Heart right ventricle (tissue), 16 donors: ENCODE measurements around the gene CLPSL1. TPM values are rescaled to one million over a fixed set of nuclear protein-coding genes. Genes with fewer than 3 reads are reported as not detected.
A peak's percentile ranks its signal among the peaks of the same experiment; 100 is the strongest.

Experiments
- ATAC-seq, 8 donors: fragments of 200-7000 bp; cut with Tn5 transposase; one replicate each; pipeline ENCODE4 v1.9.1; 2020; ENCODE audit warnings: mild to moderate bottlenecking in 8 of 8, moderate library complexity in 8 of 8, moderate number of reproducible peaks in 1 of 8
- DNase-seq, 2 donors: peaks; one replicate each; pipeline ENCODE4 v3.0.0-alpha.2; 2020
- H3K27ac ChIP-seq, 10 donors: fragments of 200-600 bp; sonication (generic) in 2 of 10; one replicate each; pipeline versions ENCODE4 v1.5.0 to v1.8.0; 2020 to 2022; ENCODE audit warnings: mild to moderate bottlenecking in 3 of 10
- H3K27me3 ChIP-seq, 7 donors: fragments of 200-600 bp; one replicate each; pipeline ENCODE4 v1.8.0; 2021 to 2022; ENCODE audit warnings: mild to moderate bottlenecking in 2 of 7
- H3K36me3 ChIP-seq, 9 donors: fragments of 200-600 bp; sonication (generic) in 1 of 9; one replicate each; pipeline versions ENCODE4 v1.5.0 to v1.8.0; 2020 to 2022; ENCODE audit warnings: mild to moderate bottlenecking in 2 of 9
- H3K4me1 ChIP-seq, 9 donors: fragments of 200-600 bp; sonication (generic) in 1 of 9; one replicate each; pipeline versions ENCODE4 v1.5.0 to v1.8.0; 2020 to 2022; ENCODE audit warnings: mild to moderate bottlenecking in 4 of 9
- H3K4me3 ChIP-seq, 10 donors: fragments of 200-600 bp; sonication (generic) in 2 of 10; one replicate each; pipeline versions ENCODE4 v1.5.0 to v1.8.0; 2020 to 2022; ENCODE audit warnings: mild to moderate bottlenecking in 7 of 10, moderate library complexity in 2 of 10
- H3K9me3 ChIP-seq, 11 donors: fragments of 200-600 bp in 10 of 11; sonication (generic) in 2 of 11; one replicate each; pipeline versions ENCODE4 v1.5.0 to v1.8.0; 2013 to 2022; ENCODE audit warnings: mild to moderate bottlenecking in 2 of 11, control low read depth in 1 of 11, moderate library complexity in 1 of 11
- WGBS, 2 donors: extraction: QIAGEN DNeasy Blood & Tissue Kit; methylation state at CpG; one replicate each; pipeline ENCODE4 v1.1.7; 2013; ENCODE audit warnings: inconsistent platforms in 1 of 2; 5-methylcytosine and 5-hydroxymethylcytosine counted together
- intact Hi-C, 10 donors: fragments of 100-400 bp; cut with DNase I; formaldehyde crosslinking; loops; one replicate each; pipeline versions ENCODE4 v1.11.1 to v1.14.2; 2022
- polyA plus RNA-seq, 2 donors: library from polyadenylated mRNA; stranded (reverse); fragments of 200-250 nt; gene quantifications; one replicate each; pipeline ENCODE4 v1.2.3, GENCODE V29; 2013
- total RNA-seq, 10 donors: library from RNA; stranded (reverse); fragmentation: NEBNext Ultra II Directional in 3 of 10; extraction: Animal tissue kit (Norgen Biotek cat#: 25700) in 3 of 10; gene quantifications; one replicate each; pipeline versions ENCODE4 v1.2.1 to v1.2.4, GENCODE V29; 2021 to 2023
- TF ChIP-seq, protein P1 (sequence below), 9 donors: fragments of 200-600 bp; sonication (generic) in 2 of 9; IDR thresholded peaks; one replicate each; pipeline versions ENCODE4 v1.5.0 to v1.8.0; 2021 to 2022; ENCODE audit warnings: antibody characterized with exemption in 9 of 9, mild to moderate bottlenecking in 5 of 9, moderate library complexity in 1 of 9
- donor health status: Arrhythmogenic right ventricular cardiomyopathy.
- donor health status: ischemic (EF 13 %, LVEDD 7.1; RV severe dilation, severe dysfunction).
- donor health status: healthy with polysubstance abuse.
- donor health status: DM: no; HTN: yes; CAD: no.
- donor health status: DM: no; HTN: no; CAD: no.
- donor health status: ischemic (EF 25% LVEDD 6.9; RV normal size, moderate dysfunction).
- donor health status: ischemic (EF 25% LVEDD 5.7; RV mildly dilated, moderate dysfunction).
- donor health status: healthy.
- donor health status: DM: yes; HTN: yes; CAD: no.
- donor health status: Ischemic cardiomyopathy.
- donor health status: ischemic (EF 35%, LVEDD 5.7; RV mildly dilated, moderate dysfunction).
- donor health status: nonischemic (EF 11% LVEDD 7.7; RV severe dilation, severe dysfunction).
- donor health status: DM: yes; HTN: yes; CAD: no.
- donor health status: PGD.
- donor health status: ischemic (EF 29% LVEDD 5.4; RV normal size, mild dysfunction).
- donor health status: nonischemic (EF 23%, LVEDD 6.1; RV moderate dilation, normal function).

CLPSL1 gene
- total and polyA plus RNA-seq, 12 donors: not detected

DNA sequence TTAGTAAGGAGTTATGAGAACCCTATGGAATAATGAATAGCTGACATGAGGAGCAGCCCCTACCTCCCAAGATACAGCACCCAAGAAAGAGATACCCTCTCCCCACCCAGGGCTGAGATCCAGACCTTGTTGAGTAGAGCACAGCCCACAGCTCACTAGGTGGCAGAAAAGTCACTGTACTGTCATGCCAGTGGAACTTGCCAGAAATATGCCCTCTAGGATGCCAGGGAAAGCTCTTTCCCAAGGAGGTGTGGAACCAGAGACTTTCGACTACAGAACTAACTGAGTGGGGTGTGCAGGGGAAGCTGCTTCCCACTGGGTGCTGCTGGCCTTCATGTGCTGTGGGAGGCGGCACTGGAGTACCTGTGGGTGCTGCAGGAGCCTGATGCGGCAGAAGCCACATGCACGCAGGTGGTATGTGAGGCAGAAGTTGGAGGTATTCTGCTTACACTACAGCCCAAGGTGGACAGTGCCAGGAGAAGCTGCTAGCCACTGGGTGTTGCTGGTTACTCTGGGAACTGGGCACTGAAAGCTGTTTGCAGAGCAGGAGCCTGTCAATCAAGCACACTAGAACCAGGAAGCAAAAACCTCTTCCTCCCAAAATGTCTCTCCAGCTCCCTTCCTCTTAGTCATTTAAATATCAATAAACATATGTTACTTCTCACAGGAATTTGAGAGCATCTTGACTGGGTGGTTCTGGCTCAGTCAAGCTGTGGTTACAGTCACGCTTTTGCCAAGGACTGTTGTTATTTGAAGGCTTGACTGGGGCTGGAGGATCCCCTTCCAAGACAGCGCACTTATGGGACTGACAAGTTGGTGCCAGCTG, 26.2 kb upstream of the CLPSL1 start:
- no peak for DNase-seq
- intact Hi-C loops: loop anchor here in 3 of 10 donors (5.0 to 10.0 kb wide), 3 partner anchors 232 to 343 kb away; no protein-coding TSS in a partner anchor
- peak in 4 of 8 donors; percentile 52 to 77 (median 68) for ATAC-seq
- Histone ChIP-seq H3K9me3 (no peaks in the 10 kb centered on the region), H3K4me1 (no peaks in the 10 kb centered on the region), H3K27me3 (peaks cover 0 to 15% (median 0%) of the 10 kb centered on the region in 7 donors), H3K4me3 (no peak overlapping the region), H3K27ac (no peak overlapping the region), H3K36me3 (no peaks in the 10 kb centered on the region)
- TF ChIP-seq, protein P1, sequence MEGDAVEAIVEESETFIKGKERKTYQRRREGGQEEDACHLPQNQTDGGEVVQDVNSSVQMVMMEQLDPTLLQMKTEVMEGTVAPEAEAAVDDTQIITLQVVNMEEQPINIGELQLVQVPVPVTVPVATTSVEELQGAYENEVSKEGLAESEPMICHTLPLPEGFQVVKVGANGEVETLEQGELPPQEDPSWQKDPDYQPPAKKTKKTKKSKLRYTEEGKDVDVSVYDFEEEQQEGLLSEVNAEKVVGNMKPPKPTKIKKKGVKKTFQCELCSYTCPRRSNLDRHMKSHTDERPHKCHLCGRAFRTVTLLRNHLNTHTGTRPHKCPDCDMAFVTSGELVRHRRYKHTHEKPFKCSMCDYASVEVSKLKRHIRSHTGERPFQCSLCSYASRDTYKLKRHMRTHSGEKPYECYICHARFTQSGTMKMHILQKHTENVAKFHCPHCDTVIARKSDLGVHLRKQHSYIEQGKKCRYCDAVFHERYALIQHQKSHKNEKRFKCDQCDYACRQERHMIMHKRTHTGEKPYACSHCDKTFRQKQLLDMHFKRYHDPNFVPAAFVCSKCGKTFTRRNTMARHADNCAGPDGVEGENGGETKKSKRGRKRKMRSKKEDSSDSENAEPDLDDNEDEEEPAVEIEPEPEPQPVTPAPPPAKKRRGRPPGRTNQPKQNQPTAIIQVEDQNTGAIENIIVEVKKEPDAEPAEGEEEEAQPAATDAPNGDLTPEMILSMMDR (IDR thresholded peaks at IDR 0.05): peak in 2 of 9 donors; percentile 21 to 27
- WGBS, 2 donors: 80 to 85% methylated on average over 6 of the region's 6 CpGs

DNA sequence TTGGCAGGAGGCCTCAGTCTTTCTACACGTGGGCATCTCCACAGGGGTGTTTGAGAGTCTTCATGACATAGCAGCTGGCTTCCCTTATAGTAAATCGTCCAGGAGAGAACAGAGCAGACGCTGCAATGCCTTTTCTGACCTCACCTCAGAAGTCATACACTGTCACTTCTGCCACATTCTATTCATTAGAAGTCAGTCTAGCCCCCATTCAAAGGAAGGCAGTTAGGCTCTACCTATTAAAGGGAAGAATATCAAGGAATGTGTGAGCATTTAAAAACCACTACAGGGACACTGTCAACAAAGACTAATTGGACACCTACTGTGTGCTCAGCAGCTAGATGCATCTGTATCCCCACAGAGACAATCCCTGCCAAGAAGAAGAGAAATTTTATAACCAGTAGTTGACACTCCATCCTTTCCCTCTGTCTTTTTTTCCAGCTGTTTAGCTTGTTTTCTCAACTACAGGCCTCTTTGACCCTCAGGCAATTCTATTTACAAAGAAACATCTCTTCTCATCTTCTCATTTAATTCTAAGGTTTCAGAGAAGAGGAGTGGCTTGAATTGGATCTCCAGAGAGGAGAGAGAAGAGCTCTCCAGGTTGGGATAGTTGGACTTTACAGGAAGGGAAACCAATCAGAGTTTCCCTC, 25.4 kb upstream of the CLPSL1 start:
- Histone ChIP-seq H3K9me3 (no peaks in the 10 kb centered on the region), H3K36me3 (no peaks in the 10 kb centered on the region), H3K4me1 (no peaks in the 10 kb centered on the region), H3K27ac (no peak overlapping the region), H3K4me3 (no peak overlapping the region), H3K27me3 (peaks cover 0 to 22% (median 6%) of the 10 kb centered on the region in 7 donors)
- no peak for ATAC-seq
- no peak for DNase-seq
- intact Hi-C loops: loop anchor here in 2 of 10 donors (5.0 to 10.0 kb wide), 2 partner anchors 233 to 339 kb away; no protein-coding TSS in a partner anchor
- TF ChIP-seq, protein P1 (IDR thresholded peaks at IDR 0.05): no peak
- 25 to 43% methylated on average over 3 of the region's 3 CpGs for WGBS, 2 donors

DNA sequence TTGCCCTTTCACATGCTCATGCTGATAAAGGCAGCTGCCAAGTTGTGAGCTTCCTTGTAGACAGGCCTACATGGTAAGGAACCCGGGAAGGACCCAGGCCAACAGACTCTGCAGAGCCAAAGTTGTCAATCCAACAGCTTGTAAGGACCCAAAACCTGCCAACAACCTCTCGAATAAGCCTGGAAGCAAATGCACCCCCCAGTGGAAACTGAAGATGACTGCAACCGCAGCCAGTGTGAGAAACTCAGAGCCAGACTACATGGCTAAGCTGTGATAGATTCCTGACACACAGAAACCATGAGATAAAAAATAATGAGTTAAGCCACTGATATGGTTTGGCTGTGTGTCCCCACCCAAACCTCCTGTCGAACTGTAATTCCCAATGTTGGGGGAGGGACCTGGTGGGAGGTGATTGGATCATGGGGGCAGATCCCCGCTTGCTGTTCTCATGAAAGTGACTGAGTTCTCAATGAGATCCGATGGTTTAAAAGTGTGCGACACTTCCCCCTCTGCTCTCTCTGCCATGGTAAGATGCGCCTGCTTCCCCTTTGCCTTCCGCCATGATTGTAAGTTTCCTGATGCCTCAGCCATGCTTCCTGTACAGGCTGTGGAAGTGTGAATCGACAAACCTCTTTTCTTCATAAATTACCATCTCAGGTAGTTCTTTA, 23.2 kb upstream of the CLPSL1 start:
- H3K27ac ChIP-seq: no peak overlapping the region
- no peak overlapping the region for H3K4me3 ChIP-seq
- no peaks in the 10 kb centered on the region for H3K9me3 ChIP-seq
- 40 to 44% methylated on average over 10 of the region's 10 CpGs for WGBS, 2 donors
- TF ChIP-seq, protein P1 (IDR thresholded peaks at IDR 0.05): peak in 6 of 9 donors; percentile 23 to 41 (median 32)
- ATAC-seq: no peak
- no peak for DNase-seq
- intact Hi-C loops: loop anchor here in 2 of 10 donors (5.0 to 10.0 kb wide), 2 partner anchors 235 to 337 kb away; no protein-coding TSS in a partner anchor
- H3K27me3 ChIP-seq: peaks cover 0 to 43% (median 28%) of the 10 kb centered on the region in 7 donors
- no peaks in the 10 kb centered on the region for H3K36me3 ChIP-seq
- no peaks in the 10 kb centered on the region for H3K4me1 ChIP-seq

DNA sequence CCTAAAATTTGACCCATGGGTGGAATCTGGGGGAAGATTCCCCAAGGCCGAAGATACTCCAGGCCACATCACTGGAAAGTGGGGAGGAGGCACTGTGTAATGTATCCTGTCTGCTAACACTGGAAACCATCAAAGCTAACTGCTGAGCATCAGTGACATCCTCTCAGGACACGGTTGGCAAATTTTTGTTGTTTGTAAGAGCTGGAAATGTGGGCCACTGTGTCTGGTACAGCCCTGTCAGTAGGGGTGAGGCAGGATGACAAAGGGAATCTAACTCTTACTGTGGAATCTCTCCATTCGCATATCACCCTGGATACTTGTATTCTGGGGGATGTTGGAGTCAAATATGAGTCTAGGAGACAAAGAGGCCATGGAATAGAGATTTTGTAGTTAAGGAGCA, 21.4 kb upstream of the CLPSL1 start:
- Histone ChIP-seq H3K27me3 (peaks cover 2 to 61% (median 46%) of the 10 kb centered on the region in 7 donors), H3K4me3 (no peak overlapping the region), H3K27ac (no peak overlapping the region), H3K36me3 (no peaks in the 10 kb centered on the region), H3K4me1 (peaks cover 0 to 6% (median 0%) of the 10 kb centered on the region in 9 donors), H3K9me3 (no peaks in the 10 kb centered on the region)
- intact Hi-C loops: loop anchor here in 2 of 10 donors (5.0 to 10.0 kb wide), 2 partner anchors 237 to 335 kb away; no protein-coding TSS in a partner anchor
- WGBS, 2 donors: 69 to 71% methylated on average over 3 of the region's 3 CpGs
- no peak for ATAC-seq
- DNase-seq: no peak
- TF ChIP-seq, protein P1 (IDR thresholded peaks at IDR 0.05): no peak
